Spleen (tissue), 7 donors: ENCODE data around the gene PPP1R13B.

Source experiments
- POLR2AphosphoS5 ChIP-seq, 3 donors: sonication (generic); formaldehyde crosslinking; IDR thresholded peaks; one replicate each; pipeline ENCODE4 v1.5.1; 2017; ENCODE audit warnings: antibody characterized with exemption in 3 of 3
- TF ChIP-seq, protein P1 (sequence below), 11 experiments: fragments of 200-600 bp in 7 of 11; fragments of 450-650 bp in 4 of 11; sonication (generic) in 4 of 11; IDR thresholded peaks in 8 of 11; conservative IDR thresholded peaks in 3 of 11; 1 replicate in 7 of 11; 2 replicates in 4 of 11; pipeline versions ENCODE4 v1.4.0 to v1.8.0; 2016 to 2021; ENCODE audit warnings: antibody characterized with exemption in 11 of 11, inconsistent platforms in 4 of 11, mild to moderate bottlenecking in 1 of 11
- donor health status: DM: no; HTN: no; CAD: no; lungs with moderate emphysema.
- donor health status: DM: no; HTN: no; CAD: no.
- donor health status: DM: no; HTN: no; CAD: no.

- TF ChIP-seq, protein P1, sequence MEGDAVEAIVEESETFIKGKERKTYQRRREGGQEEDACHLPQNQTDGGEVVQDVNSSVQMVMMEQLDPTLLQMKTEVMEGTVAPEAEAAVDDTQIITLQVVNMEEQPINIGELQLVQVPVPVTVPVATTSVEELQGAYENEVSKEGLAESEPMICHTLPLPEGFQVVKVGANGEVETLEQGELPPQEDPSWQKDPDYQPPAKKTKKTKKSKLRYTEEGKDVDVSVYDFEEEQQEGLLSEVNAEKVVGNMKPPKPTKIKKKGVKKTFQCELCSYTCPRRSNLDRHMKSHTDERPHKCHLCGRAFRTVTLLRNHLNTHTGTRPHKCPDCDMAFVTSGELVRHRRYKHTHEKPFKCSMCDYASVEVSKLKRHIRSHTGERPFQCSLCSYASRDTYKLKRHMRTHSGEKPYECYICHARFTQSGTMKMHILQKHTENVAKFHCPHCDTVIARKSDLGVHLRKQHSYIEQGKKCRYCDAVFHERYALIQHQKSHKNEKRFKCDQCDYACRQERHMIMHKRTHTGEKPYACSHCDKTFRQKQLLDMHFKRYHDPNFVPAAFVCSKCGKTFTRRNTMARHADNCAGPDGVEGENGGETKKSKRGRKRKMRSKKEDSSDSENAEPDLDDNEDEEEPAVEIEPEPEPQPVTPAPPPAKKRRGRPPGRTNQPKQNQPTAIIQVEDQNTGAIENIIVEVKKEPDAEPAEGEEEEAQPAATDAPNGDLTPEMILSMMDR (IDR thresholded peaks at IDR 0.05 in 8 of 11, conservative IDR thresholded peaks at IDR 0.05 in 3 of 11) = no peak
- no peak for TF ChIP-seq POLR2AphosphoS5 (IDR thresholded peaks at IDR 0.05)
Observed at GRCh38 chr14:103883263-103883523, 35.8 kb upstream of the PPP1R13B start.
